ENCODE data around the gene UBR7.

DNA sequence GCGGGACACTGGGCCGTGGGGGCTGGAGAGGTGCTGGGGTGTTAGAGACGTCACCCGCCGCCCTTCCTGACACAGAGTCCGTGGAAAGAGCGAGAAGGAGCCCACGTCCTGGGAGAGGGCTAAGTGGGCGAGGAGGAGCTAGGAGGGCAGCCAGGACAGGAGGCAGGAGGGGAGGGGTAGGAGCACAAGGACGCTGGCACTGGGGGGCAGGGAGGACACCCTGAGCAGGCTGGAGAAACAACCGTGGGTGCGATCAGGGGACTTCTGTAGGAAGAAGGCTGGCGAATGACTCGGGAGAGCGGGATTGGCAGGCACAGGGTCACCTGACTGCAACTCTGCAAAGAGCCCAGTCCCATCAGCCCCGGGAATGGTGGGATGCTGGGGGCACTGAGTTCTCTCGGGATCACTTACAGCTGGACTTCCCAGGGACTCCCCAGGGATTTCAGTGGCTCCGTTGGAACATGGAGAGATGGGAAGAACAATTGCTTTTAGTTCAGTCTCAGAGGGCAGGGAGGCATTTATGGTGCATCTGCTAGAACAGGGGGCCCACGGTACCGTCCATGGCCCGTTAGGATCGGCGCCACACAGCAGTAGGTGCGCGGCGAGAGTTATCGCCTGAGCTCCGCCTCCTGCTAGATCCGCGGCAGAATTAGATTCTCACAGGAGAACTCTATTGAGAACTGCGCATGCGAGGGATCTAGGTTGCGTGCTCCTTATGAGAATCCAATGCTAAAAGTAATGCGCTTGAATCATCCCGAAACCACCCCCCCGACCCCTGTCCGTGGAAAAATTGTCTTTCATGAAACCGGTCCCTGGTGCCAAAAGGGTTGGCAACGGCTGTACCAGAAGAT is 24.3 kb downstream of the UBR7 start:
- TF ChIP-seq, protein P1, sequence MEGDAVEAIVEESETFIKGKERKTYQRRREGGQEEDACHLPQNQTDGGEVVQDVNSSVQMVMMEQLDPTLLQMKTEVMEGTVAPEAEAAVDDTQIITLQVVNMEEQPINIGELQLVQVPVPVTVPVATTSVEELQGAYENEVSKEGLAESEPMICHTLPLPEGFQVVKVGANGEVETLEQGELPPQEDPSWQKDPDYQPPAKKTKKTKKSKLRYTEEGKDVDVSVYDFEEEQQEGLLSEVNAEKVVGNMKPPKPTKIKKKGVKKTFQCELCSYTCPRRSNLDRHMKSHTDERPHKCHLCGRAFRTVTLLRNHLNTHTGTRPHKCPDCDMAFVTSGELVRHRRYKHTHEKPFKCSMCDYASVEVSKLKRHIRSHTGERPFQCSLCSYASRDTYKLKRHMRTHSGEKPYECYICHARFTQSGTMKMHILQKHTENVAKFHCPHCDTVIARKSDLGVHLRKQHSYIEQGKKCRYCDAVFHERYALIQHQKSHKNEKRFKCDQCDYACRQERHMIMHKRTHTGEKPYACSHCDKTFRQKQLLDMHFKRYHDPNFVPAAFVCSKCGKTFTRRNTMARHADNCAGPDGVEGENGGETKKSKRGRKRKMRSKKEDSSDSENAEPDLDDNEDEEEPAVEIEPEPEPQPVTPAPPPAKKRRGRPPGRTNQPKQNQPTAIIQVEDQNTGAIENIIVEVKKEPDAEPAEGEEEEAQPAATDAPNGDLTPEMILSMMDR (IDR thresholded peaks at IDR 0.05) = no peak
- no peak for TF ChIP-seq ZFX (IDR thresholded peaks at IDR 0.05; ENCODE audit: borderline replicate concordance)

Measured in 22Rv1 (cell line).